Measurements from ENCODE around the gene LCNL1.
"Not testable (repeated sequence)": the region's sequence is repeated elsewhere in the genome, so short reads cannot be mapped to it uniquely, and the experiment has no call there.

The LCNL1 gene

GRCh38 chr9:137026384-137026783, 43.6 kb downstream of the LCNL1 start:
- no peak for DNase-seq (ENCODE audit: low spot score)

DNA sequence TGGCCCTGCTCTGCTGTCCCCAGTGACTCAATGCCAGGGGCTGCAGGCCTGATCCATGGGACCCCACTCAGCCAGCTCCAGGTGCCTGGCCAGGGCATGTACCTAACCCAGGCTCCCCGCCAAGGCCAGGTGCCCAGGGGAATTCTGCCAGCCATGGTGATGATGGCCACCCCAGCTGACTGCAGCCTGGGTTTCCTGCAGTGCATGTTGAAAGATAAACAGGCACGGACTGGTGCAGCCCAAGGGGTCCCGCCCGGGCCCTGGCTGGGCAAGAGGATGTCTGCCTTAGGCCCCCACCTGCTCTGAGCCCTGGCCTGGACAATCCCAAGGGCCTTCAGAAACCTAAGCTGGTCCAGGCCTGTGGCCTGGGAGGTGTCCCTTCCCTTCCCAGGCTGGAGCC, 44.0 kb downstream of the LCNL1 start:
- no peak for DNase-seq (ENCODE audit: low spot score)

DNA sequence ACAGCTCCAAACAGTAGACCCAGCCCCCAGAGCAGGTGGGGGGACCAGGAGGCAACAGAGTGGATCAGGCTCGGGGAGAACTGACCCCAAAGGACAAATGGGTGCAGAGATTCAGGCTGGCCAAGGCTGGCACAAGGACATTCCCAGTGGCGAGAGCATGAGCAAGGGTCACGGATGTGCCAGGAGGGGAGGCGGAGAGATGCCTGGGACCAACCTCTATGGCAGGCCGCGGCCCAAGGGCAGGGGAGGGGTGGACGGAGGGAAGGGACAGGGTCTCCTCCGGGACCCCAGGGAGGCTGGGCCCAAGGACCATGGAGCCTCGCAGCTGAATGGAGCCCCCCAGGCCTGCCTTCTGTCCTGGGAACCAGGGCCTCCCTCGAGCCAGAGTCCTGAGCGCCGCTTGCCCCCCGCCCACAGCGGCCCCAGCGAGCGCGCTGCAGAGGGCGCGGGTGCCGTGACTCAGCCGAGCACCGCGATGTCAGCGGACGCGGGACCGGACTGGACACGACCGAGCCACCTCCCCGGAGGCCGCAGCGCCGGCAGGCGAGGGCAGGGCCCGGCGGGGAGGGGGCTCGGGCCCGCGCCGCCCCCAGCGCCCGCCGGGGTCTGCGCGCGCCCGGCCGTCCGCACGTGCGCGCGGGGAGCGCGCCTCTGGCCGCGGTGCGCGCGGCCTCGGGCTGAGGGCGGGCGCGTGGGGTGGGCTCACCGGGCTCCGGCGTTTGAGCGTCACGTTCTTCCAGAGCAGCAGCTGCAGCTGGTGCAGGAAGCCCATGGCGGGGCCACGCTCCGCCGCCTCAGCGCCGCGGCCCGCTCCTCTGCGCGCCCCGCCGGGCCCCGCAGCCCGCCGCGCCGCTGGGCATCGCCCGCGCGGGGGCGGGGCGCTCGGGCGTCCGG, 44.8 kb downstream of the LCNL1 start, which contains the start of gene ABCA2:
Gene ABCA2 (minus strand): TSS at position 869 of the 894 bp plus-strand sequence. CDS start 97 bp downstream, at position 772.
- no peak for DNase-seq (ENCODE audit: low spot score)

DNA sequence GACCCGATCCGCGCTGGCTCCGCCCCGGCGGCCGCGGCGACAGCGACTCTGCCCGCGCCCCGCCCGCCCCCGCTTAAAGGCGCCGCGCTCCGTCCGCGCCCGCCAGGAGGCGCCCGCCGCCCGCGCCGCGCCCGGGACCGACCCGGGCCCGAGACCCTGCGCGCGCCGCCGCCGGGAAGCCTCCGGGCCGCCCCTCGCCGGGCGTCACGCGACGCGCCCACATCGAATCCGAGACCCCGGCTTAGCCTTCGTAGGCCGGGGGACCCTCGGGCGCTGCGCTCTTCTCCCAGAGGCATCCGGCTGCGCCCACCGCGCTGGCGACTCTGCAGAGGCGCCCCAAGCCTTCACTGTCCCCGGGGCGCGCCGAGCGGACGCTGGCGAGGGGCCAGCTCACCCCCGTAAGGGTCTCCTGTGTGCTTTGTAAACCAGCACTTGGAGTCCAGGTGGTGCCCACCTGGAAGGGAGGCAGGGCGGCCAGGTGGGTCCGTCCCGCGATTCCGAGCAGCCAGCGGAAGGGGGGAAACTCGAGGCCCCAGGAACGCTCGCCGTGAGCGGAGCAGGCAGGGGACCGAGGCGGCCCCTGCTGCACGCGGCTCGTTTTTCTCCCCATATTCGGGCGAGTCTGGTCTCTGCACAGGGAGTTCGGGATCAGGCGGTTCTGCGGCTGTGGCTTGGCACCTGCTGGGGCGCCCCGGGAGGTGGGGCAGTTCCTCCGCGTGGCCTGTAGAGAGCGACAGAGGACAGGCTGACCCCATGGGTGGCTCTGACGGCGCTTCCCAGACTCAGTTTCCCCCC, 45.7 kb downstream of the LCNL1 start:
- DNase-seq (ENCODE audit: low spot score): peak; percentile 56

DNA sequence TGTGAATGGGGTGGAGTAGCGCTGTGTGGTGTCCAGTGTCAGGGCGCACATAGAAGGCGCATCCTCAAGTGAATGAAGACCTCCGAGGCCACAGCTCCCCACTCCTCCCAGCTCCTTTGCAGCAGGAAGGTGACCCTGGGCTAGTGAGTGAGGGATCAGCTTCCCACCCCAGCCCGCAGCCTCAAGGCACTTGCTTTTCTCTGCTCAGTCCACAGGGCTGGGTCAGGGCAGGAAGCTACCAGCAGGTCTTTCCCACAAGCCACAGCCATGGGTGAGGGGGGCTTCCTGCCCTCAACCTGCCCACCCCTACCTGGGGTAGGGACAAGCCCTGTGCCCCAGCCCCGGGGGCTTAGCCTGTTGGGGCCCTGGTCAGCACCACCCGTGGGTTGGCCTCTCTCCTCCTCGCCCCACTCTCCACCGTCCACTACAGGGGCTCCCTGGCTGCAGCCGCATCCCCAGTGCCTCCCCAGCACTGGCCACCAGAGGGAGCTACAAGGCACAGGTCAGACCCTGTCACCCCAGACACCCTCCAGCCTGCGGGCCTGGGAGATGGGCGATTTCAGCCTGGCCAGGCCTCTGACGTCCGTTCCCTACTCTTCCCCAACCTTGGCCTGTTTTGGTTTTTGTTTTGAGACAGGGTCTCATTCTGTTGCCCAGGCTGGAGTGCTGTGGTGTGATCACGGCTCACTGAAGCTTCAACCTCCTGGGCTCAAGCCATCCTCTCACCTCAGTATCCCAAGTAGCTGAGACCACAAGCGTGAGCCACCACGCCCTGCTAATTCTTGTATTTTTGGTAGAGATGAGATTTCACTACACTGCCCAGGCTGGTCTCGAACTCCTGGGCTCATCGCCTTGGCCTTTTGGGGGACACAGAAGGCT, 46.5 kb downstream of the LCNL1 start:
- peak; percentile 80 for DNase-seq (ENCODE audit: low spot score)

GRCh38 chr9:137030006-137030405, 47.2 kb downstream of the LCNL1 start:
- DNase-seq (ENCODE audit: low spot score): no peak

- DNase-seq (ENCODE audit: low spot score): no peak
Measured at GRCh38 chr9:137030538-137031527, 48.0 kb downstream of the LCNL1 start.

GRCh38 chr9:137031904-137032640, 49.3 kb downstream of the LCNL1 start, which contains the start of gene FUT7:
FUT7 (minus strand) TSS chr9:137032088; CDS start chr9:137031991, 97 bp downstream.
- no peak for DNase-seq (ENCODE audit: low spot score)

DNA sequence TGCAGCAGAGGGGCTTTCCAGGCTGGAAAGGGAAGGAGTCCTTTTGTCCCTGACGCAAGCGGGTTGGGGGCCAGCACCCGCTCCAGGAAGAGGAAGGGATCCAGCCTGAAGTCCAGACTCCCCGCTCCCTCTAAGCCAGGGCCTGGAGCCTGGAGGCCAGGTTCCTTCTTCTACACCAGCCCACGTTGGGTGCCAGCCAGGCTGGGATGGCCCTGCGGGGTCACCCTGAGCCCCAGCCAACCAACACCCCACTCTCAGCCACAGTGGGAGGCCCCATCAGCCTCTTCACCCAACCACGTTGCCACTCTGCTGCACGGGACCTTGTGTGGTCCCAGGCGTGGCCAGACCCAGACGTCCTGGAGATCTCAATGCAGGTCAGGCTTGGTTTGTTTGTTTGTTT, 50.1 kb downstream of the LCNL1 start:
- no peak for DNase-seq (ENCODE audit: low spot score)

- DNase-seq (ENCODE audit: low spot score): not testable (repeated sequence)
Measured at GRCh38 chr9:137033481-137033880, 50.7 kb downstream of the LCNL1 start.

DNA sequence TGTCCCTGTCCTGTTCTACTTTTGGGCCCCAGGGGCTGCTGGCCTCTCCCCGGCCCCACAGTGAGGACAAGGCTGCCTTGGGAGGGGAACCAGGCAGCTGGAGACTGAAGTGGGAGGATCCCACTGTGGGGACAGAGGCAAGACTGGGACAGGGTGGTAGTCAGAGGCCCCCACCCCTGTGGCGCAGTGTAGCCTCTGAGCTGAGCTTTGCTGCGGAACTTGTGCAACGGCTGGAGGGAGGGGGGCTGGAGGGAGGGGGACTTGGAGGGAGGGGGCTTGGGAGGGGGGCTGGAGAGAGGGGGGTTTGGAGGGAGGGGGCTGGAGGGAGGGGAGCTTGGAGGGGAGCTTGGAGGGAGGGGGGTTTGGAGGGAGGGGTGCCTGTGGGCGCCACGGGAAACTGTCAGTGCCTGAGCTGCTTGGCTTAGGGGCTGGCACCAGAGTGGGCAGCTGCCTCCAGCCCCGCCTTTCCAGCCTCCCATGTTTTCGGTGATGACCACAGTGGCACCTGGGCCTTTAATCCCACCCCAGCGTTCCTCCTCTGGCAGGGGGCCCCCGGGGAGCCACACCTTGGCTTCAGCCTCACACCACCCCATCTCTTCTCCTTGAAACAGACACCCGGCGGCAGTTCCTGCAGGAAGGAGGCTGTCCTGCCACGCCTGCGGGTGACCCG, 51.4 kb downstream of the LCNL1 start:
- no peak for DNase-seq (ENCODE audit: low spot score)

GRCh38 chr9:137034709-137035506, 52.1 kb downstream of the LCNL1 start:
- peak; percentile 87 for DNase-seq (ENCODE audit: low spot score)

Data from pons (tissue), 1 donor.